PFSK-1 (cell line): ENCODE data around the gene HOXB1.

Experiments
- FOXP2 ChIP-seq: optimal IDR thresholded peaks from 2 replicates; pipeline ENCODE3; 2011; ENCODE audit warnings: borderline replicate concordance, control low read depth, inconsistent platforms; ENCODE audit not compliant: insufficient read depth; ENCODE audit errors: extremely low read length, extremely low read depth
- POLR2AphosphoS5 ChIP-seq: IDR thresholded peaks from 2 replicates; pipeline ENCODE4 v1.6.1; 2012; ENCODE audit warnings: low read depth, mild to moderate bottlenecking, control low read depth, low read length, moderate library complexity
- SIN3A ChIP-seq: IDR thresholded peaks from 2 replicates; pipeline ENCODE4 v1.6.1; 2012; ENCODE audit warnings: mild to moderate bottlenecking, low read length, moderate library complexity, borderline replicate concordance; ENCODE audit not compliant: insufficient read depth
- TAF1 ChIP-seq: IDR thresholded peaks from 2 replicates; pipeline ENCODE4 v1.6.1; 2012; ENCODE audit warnings: low read length, control low read depth, borderline replicate concordance; ENCODE audit not compliant: insufficient read depth
- TF ChIP-seq, protein P1 (sequence below), 2 experiments: IDR thresholded peaks; 2 replicates each; pipeline versions ENCODE4 v1.6.1 to v1.8.0; 2011 to 2012; ENCODE audit warnings: low read depth in 2 of 2, low read length in 2 of 2, control low read depth in 1 of 2, inconsistent platforms in 1 of 2, mild to moderate bottlenecking in 1 of 2, moderate library complexity in 1 of 2; ENCODE audit not compliant: insufficient read depth in 1 of 2

Gene HOXB1

DNA sequence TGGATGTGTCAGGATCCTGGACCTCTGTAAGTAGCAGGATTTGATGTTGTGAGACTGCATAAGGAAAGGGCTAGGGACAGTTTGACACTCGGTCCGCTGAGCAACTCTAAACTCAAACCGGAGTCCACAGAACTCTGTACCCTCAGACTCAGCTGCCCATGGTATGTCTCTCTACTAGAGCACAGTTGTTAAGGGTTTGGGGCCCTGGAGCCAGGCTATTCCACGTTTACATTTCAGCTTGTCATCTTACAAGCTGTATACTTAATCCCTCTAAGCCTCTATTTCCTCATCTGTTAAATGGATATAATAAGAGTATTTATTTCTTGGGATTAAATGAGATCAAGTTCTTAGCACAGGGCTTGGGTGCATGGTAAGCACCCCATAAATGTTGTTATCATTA, 27.9 kb downstream of the HOXB1 start:
- no peak for TF ChIP-seq TAF1
- no peak for TF ChIP-seq FOXP2
- no peak for TF ChIP-seq SIN3A
- TF ChIP-seq, protein P1, sequence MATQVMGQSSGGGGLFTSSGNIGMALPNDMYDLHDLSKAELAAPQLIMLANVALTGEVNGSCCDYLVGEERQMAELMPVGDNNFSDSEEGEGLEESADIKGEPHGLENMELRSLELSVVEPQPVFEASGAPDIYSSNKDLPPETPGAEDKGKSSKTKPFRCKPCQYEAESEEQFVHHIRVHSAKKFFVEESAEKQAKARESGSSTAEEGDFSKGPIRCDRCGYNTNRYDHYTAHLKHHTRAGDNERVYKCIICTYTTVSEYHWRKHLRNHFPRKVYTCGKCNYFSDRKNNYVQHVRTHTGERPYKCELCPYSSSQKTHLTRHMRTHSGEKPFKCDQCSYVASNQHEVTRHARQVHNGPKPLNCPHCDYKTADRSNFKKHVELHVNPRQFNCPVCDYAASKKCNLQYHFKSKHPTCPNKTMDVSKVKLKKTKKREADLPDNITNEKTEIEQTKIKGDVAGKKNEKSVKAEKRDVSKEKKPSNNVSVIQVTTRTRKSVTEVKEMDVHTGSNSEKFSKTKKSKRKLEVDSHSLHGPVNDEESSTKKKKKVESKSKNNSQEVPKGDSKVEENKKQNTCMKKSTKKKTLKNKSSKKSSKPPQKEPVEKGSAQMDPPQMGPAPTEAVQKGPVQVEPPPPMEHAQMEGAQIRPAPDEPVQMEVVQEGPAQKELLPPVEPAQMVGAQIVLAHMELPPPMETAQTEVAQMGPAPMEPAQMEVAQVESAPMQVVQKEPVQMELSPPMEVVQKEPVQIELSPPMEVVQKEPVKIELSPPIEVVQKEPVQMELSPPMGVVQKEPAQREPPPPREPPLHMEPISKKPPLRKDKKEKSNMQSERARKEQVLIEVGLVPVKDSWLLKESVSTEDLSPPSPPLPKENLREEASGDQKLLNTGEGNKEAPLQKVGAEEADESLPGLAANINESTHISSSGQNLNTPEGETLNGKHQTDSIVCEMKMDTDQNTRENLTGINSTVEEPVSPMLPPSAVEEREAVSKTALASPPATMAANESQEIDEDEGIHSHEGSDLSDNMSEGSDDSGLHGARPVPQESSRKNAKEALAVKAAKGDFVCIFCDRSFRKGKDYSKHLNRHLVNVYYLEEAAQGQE (IDR thresholded peaks at IDR 0.05; ENCODE audit: insufficient read depth in 1 of 2, low read depth in 2 of 2, low read length in 2 of 2) = no peak
- no peak for TF ChIP-seq POLR2AphosphoS5

GRCh38 chr17:48502312-48502711, 28.5 kb downstream of the HOXB1 start:
- TF ChIP-seq SIN3A (no peak), TAF1 (no peak)

- TF ChIP-seq, protein P1 (IDR thresholded peaks at IDR 0.05; ENCODE audit: insufficient read depth in 1 of 2, low read depth in 2 of 2, low read length in 2 of 2) = no peak
- no peak for TF ChIP-seq POLR2AphosphoS5
- TF ChIP-seq FOXP2 = no peak
- TF ChIP-seq TAF1 = no peak
- TF ChIP-seq SIN3A = no peak
These were observed 30.1 kb downstream of the HOXB1 start for GRCh38 chr17:48500435-48501426.

DNA sequence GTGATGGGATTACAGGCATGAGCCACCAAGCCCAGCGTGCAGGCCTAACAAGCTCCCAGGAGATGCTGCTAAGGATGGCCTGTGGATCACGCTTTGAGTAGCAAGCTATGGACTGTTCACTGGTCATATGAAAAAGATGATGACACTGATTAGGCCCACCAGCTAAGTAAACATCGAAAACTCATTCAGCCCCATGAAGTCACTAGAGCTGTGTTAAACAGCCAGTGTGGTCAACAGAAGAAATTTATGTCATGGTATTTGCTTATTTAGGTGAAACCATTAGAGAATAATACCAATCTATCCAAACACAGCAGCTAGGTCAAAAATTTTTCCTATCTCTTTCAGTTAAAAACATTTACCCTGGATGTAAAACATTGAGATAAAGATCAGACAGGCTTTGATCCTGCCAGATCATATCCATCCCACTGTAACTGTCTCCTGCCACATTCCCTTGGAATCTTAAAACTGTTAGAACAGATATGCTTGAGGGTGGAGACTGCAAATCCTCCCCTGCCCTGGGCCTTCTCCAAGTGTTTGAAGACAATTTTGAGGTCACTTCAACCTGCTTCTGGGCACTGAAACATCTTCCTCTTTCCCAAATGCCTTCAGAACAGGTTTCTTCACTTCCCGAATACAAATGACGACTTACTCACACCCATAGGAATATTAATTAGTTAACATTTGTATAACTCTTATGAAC, 30.9 kb downstream of the HOXB1 start:
- no peak for TF ChIP-seq SIN3A
- TF ChIP-seq TAF1 = no peak
- TF ChIP-seq FOXP2 = no peak
- TF ChIP-seq POLR2AphosphoS5 = no peak
- TF ChIP-seq, protein P1 (IDR thresholded peaks at IDR 0.05; ENCODE audit: insufficient read depth in 1 of 2, low read depth in 2 of 2, low read length in 2 of 2) = no peak

DNA sequence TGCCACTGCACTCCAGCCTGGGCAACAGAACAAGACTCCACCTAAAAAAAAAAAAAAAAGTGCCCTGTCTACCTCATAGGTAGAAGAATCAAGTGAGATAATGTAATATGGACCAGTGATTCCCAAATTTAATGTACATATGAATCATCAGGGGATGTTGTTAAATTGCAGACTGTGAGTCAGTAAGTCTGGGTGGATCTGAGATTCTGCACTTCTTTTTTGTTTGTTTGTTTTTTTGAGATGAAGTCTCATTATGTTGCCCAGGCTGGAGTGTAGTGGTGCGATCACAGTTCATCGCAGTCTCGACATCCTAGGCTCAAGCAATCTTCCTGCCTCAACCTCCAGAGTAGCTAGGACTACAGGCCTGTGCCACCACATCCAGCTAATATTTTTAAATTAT, 31.6 kb downstream of the HOXB1 start:
- TF ChIP-seq FOXP2 = no peak
- TF ChIP-seq TAF1 = no peak
- no peak for TF ChIP-seq POLR2AphosphoS5
- TF ChIP-seq, protein P1 (IDR thresholded peaks at IDR 0.05; ENCODE audit: insufficient read depth in 1 of 2, low read depth in 2 of 2, low read length in 2 of 2) = no peak
- TF ChIP-seq SIN3A = no peak
